Ureter (tissue), 1 donor: ENCODE data around the gene KSR2. TPM values are rescaled to one million over a fixed set of nuclear protein-coding genes. Genes with fewer than 3 reads are reported as not detected.
"Not testable (repeated sequence)": the region's sequence is repeated elsewhere in the genome, so short reads cannot be mapped to it uniquely, and the experiment has no call there.

Source experiments
- DNase-seq: peaks from one replicate; pipeline ENCODE4 v3.0.0-alpha.2; 2020; ENCODE audit warnings: low spot score
- total RNA-seq: library from RNA; stranded (reverse); gene quantifications from one replicate; pipeline ENCODE4 v1.2.4, GENCODE V29; 2023
- donor health status: DM: yes; HTN: yes; CAD: no.

Gene KSR2
- total RNA-seq, 1 donor from 2014 or later: 8.6 TPM

- DNase-seq: no peak
Observed at GRCh38 chr12:117857632-117858612, 110.9 kb downstream of the KSR2 start.

GRCh38 chr12:117857139-117857538 is 111.7 kb downstream of the KSR2 start:
- not testable (repeated sequence) for DNase-seq

GRCh38 chr12:117855165-117855564 is 113.6 kb downstream of the KSR2 start:
- no peak for DNase-seq

GRCh38 chr12:117854339-117855012 is 114.3 kb downstream of the KSR2 start:
- peak; percentile 55 for DNase-seq

- DNase-seq: peak; percentile 71
Observed at GRCh38 chr12:117853600-117853999, 115.2 kb downstream of the KSR2 start.

GRCh38 chr12:117850048-117850447 is 118.7 kb downstream of the KSR2 start:
- DNase-seq: no peak

- no peak for DNase-seq
Observed at GRCh38 chr12:117847371-117847770, 121.4 kb downstream of the KSR2 start.

GRCh38 chr12:117845271-117845904 is 123.4 kb downstream of the KSR2 start:
- no peak for DNase-seq

- no peak for DNase-seq
Observed at GRCh38 chr12:117844114-117844830, 124.5 kb downstream of the KSR2 start.

GRCh38 chr12:117842630-117843029 is 126.2 kb downstream of the KSR2 start:
- DNase-seq: no peak

- DNase-seq: no peak
Observed at GRCh38 chr12:117842220-117842619, 126.6 kb downstream of the KSR2 start.

GRCh38 chr12:117837737-117838050 is 131.1 kb downstream of the KSR2 start:
- DNase-seq: no peak

- DNase-seq: peak; percentile 82
Observed at GRCh38 chr12:117836999-117837736, 131.6 kb downstream of the KSR2 start.

- DNase-seq: no peak
Observed at GRCh38 chr12:117836476-117836875, 132.3 kb downstream of the KSR2 start.

- DNase-seq: no peak
Observed at GRCh38 chr12:117835156-117835555, 133.6 kb downstream of the KSR2 start.

- DNase-seq: no peak
Observed at GRCh38 chr12:117832459-117833457, 136.0 kb downstream of the KSR2 start.

GRCh38 chr12:117830471-117830870 is 138.3 kb downstream of the KSR2 start:
- DNase-seq: no peak

GRCh38 chr12:117829108-117829507 is 139.7 kb downstream of the KSR2 start:
- DNase-seq: no peak

GRCh38 chr12:117827660-117828059 is 141.1 kb downstream of the KSR2 start:
- DNase-seq: no peak

- no peak for DNase-seq
Observed at GRCh38 chr12:117825827-117826226, 143.0 kb downstream of the KSR2 start.
